Dermis microvascular lymphatic vessel endothelial cell (primary cell): Measurements from ENCODE around the gene HAUS1. TPM values are rescaled to one million over a fixed set of nuclear protein-coding genes. Genes with fewer than 3 reads are reported as not detected.

Source experiments
- total RNA-seq: library from RNA; depleted of rRNA; stranded (reverse); fragments of >200 nt; gene quantifications from 2 replicates; pipeline ENCODE4 v1.2.1, GENCODE V29; 2014

The HAUS1 gene
- total RNA-seq, 1 donor from 2014 or later = 43.4 TPM

Other genes starting within 250 kb of the HAUS1 start
- 9.2 and 14.8 TPM in 2 replicates for gene EPG5, start 137.1 kb upstream of the HAUS1 start, total RNA-seq
- gene PSTPIP2, start 32.1 kb upstream of the HAUS1 start, total RNA-seq = 0.63 and 0.64 TPM in 2 replicates
- 733 and 734 TPM in 2 replicates for gene ATP5F1A, start 6.1 kb upstream of the HAUS1 start, total RNA-seq